GM21717 (cell line): ENCODE data around the gene TICRR.
A peak's percentile ranks its signal among the peaks of the same experiment; 100 is the strongest.
"Not testable (repeated sequence)": the region's sequence is repeated elsewhere in the genome, so short reads cannot be mapped to it uniquely, and the experiment has no call there.

Source experiments
- ATAC-seq: cut with Tn5 transposase; IDR thresholded peaks from one replicate; pipeline ENCODE4 v1.9.1; 2021; ENCODE audit warnings: mild to moderate bottlenecking, moderate library complexity; ENCODE audit not compliant: unreplicated experiment

The TICRR gene, protein sequence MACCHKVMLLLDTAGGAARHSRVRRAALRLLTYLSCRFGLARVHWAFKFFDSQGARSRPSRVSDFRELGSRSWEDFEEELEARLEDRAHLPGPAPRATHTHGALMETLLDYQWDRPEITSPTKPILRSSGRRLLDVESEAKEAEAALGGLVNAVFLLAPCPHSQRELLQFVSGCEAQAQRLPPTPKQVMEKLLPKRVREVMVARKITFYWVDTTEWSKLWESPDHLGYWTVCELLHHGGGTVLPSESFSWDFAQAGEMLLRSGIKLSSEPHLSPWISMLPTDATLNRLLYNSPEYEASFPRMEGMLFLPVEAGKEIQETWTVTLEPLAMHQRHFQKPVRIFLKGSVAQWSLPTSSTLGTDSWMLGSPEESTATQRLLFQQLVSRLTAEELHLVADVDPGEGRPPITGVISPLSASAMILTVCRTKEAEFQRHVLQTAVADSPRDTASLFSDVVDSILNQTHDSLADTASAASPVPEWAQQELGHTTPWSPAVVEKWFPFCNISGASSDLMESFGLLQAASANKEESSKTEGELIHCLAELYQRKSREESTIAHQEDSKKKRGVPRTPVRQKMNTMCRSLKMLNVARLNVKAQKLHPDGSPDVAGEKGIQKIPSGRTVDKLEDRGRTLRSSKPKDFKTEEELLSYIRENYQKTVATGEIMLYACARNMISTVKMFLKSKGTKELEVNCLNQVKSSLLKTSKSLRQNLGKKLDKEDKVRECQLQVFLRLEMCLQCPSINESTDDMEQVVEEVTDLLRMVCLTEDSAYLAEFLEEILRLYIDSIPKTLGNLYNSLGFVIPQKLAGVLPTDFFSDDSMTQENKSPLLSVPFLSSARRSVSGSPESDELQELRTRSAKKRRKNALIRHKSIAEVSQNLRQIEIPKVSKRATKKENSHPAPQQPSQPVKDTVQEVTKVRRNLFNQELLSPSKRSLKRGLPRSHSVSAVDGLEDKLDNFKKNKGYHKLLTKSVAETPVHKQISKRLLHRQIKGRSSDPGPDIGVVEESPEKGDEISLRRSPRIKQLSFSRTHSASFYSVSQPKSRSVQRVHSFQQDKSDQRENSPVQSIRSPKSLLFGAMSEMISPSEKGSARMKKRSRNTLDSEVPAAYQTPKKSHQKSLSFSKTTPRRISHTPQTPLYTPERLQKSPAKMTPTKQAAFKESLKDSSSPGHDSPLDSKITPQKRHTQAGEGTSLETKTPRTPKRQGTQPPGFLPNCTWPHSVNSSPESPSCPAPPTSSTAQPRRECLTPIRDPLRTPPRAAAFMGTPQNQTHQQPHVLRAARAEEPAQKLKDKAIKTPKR (N-terminal part only)

DNA sequence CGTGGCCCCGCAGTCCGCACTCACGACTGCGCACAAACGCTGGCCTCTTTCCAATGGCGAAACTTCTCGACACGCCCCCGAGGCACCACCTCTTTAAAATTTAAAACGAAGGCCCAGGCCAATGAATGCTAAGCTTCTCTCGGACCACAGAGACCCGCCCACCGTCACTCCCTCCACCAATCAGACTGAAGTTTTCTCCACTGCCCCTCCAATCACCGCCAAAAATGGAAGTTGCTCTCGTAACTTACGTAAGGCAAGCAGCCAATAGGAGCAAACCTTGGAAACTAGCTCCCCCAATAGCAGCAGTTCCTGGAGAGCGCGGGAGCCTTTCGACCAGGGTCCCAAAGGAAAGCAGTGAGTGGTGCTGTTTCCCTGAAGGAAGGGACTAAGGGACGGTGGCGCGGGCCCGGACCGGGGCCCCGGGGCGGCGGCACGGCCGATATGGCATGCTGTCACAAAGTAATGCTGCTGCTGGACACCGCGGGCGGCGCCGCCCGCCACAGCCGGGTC is at the start of gene TICRR:
TICRR (plus strand) TSS at position 324 of the 510 bp plus-strand sequence; CDS start at position 442, 118 bp downstream.
- ATAC-seq = peak; percentile 91

DNA sequence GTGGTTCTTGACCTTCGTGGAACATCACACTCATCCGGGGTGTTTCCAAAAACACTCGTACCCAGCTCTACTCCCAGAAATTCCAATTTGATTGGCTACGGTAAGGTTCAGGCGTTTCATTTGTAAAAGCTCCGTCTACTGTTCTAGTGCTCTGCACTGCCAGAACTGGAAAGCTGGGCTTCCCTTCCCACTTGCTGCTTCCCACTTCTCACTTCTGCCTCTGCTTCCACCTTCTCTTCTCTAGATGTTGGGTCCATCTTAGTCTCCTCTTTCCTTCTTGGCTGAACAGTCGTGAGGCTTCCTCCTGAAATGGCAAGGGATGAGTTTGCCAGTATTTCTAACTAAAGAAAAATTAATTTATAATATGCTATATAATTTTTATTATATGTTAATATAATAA is 49.1 kb upstream of the TICRR start:
- no peak for ATAC-seq

DNA sequence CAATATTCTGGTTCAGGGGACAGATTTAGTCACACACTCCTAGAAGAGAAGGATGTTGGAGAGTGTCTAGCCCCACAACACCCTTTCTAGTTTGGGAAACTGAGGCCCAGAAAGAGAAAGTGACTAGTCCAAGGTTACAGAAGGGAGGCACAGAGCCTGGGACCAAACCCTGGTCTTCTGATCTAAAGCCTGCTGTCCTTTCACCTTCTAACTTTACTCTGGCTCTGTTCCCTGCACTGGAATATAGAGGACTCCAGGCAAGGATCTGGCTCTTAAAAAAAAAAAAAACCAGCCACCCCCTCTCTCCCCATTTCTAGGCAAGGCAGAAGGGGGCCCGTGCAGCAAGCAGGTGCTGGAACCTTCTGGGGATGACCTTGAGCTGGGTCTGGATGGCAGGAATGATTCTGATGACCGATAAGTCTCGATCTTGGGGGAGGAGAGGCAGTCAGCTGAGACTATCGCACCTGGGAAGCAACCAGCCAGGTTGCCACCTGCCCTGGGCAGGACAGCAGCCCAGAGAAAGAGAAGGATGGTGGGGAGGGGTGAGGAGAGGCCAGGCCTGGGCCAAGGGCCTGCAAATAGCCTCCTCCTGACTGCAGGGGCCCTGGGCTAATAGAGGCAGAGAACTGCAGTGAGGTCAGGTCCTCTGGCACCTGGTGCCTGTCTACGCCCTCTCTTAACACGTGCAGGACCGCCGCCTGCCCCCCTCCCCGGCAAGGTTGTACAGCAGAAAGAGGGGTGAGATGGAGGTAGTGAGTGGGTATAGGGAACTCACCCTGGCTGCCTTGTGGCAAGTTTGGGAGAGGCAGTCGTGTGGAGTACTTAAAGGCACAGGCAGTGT is 48.4 kb upstream of the TICRR start:
- no peak for ATAC-seq

DNA sequence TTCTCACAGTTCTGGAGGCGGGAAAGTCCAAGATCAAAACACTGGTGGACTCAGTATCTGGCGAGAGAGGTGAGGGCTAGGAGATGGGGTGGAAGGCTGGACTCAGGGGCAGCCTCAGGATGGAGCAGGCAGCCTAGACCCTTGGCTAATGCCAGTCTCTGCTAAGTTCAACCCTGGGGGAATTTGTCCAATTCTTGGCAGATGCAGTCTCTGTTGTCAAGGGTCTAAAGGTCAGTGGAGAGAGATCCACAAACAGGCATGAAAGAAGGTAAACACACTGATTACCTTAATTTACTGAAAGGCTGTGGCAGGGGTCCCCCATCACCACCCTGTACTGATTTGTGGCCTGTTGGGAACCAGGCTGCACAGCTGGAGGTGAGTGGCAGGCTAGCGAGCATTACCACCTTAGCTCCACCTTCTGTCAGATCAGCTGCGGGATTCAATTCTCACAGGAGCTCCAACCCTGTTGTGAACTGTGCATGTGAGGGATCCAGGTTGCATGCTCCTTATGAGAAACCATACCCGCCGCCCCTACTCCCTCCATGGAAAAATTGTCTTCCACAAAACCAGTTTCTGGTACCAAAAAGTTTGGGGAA is 46.4 kb upstream of the TICRR start:
- no peak for ATAC-seq

DNA sequence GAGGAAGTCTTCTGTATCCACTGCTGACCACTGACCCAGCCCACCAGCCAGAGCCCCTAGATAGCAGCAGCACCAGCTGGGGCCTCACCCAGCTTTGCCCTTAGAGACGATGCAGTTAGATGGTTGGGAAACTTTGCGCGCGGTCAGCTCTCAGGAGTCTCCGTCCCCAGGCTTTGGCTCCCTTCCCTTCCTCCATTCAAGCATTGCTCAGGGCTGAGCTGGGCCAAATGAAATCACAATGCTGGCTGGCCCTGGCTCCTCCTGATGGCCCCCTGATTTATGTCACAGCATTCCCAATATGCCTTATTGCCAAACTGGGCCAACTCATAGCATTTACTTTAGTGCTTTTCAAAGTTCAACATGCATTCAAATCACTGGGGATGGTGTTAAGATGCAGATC is 44.3 kb upstream of the TICRR start:
- no peak for ATAC-seq

DNA sequence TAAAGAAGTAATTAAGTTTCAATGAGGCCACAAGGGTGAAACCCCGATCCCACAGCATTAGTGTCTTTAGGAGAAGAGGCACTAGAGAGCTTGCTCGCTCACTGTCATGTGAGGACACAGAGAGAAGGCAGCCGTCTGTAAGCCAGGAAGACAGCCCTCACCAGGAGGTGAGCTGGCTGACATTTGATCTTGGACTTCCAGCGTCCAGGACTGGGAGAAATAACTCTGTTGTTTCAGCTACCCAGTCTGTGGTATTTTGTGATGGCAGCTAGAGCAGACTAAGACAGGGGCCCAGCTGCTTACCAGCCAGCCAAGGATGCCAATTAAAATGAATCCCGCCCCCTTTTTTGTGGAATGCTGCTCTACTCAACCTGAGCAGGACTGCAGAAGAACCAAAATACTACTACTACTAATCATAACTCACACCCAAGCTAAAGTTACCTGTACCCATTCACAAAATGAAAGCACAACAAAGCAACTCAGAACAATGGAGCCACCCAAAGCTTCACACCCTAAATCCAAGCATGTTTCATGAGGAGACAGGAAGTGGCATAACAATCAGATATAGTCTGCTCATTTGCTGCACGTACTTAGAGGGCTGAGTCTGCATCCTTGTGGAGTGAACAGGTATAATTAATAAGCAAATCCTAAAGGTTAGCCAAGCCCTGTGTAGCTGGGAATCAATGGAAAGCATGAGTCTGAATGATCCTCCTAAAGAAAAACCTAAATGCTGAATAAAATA is 43.3 kb upstream of the TICRR start:
- no peak for ATAC-seq

DNA sequence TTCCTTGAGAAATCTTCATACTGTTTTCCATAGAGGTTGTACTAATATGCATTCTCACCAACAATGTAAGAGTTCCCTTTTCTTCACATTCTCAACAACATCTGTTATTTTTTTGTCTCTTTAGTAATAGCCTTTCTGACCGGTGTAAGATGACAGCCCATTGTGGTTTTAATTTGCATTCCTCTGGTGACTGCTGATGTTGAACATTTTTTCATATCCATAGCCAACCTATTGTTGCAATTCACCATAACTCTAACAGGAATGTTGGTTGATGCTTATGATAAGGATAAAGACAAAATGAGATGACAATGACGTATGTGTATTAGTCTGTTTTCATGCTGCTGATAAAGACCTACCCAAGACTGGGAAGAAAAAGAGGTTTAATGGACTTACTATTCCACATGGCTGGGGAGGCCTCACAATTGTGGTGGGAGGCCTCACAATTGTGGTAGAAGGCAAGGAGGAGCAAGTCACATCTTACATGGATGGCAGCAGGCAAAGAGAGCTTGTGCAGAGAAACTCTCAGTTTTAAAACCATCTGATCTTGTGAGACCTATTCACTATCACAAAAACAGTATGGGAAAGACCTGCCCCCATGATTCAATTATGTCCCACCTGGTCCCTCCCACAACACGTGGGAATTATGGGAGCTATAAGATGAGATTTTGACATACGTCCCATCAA is 41.3 kb upstream of the TICRR start:
- ATAC-seq = no peak

DNA sequence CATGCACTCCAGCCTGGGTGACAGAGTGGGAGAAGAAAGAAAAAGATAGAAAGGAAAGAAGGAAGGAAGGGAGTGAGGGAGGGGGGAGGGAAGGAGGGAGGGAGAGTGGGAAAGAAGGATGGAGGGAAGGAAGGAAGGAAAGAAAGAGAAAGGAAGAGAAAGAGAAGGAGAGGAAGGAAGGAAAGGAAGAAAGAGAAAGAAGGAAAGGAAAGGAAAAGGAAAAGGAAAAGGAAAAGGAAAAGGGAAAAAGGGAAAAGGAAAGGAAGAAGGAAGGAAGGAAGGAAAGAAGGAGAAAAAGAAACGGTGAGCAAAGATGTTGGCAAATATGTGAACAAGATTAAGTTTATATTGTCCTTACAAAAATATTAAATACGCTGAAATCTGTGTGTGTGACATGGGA is 36.2 kb upstream of the TICRR start:
- no peak for ATAC-seq

DNA sequence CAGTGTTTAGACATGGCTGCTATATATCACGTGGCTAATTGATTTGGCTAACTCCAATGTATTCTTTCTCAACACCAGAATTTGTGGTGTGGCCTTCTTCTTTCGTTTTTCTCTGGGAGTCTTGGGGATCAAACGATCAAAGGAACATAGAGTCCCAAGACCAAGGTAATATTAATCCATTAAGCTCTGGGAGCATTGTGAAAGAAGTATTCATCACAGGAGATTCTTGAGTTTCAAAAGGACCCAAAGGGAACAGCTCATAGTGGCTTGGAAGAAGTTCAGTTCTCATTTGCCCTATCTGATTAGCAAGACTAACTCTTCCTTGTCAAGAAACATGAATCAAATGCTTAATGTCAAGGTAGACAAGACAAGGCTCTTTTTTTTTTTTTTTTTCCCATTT is 32.9 kb upstream of the TICRR start:
- no peak for ATAC-seq

DNA sequence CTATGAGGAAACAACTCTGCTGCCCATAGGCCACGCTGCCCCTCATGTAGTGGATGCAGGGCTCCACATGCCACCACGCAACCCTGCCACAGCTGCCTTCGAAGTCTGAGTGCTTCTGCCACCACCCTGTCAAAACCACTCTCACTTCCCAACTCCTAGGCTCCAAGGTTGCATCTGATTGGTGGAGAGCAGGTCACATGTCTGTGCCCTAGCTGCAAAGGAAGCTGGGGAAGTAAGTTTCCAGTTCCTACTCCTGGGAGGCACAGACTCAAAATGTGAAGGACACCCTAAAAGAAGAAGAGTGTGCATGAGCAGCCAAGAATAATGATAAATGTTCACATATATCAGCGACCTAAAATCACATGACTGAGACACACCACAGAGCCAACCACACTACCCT is 31.9 kb upstream of the TICRR start:
- no peak for ATAC-seq

DNA sequence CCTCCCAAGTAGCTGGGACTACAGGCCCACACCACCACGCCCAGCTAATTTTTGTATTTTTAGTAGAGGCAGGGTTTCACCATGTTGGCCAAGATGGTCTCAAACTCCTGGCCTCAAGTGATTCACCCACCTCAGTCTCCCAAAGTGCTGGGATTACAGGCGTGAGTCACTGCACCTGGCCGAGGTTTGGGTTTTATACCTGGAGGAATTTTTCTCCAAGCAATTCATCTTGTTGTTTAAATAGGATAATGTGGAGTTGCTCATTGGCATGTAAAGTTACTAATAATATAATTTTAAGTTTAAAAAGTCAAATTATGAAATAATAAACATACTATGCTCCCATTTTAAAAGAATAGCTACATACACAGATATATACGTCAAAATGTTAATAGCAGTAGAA is 26.1 kb upstream of the TICRR start:
- not testable (repeated sequence) for ATAC-seq

DNA sequence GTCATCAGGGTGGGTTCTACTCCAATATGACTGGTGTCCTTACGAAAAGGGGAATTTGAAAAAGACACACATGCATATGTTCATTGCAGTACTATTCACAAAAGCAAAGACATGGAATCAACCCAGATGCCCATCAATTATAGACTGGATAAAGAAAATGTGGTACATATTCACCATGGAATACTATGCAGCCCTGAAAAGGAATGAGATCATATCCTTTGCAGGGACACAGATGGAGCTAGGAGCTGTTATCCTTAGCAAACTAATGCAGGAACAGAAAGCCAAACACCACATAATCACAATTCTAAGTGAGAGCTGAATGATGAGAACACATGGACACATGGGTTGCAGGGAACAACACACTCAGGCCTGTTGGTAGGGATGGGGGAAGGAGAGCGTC is 24.8 kb upstream of the TICRR start:
- ATAC-seq = no peak

DNA sequence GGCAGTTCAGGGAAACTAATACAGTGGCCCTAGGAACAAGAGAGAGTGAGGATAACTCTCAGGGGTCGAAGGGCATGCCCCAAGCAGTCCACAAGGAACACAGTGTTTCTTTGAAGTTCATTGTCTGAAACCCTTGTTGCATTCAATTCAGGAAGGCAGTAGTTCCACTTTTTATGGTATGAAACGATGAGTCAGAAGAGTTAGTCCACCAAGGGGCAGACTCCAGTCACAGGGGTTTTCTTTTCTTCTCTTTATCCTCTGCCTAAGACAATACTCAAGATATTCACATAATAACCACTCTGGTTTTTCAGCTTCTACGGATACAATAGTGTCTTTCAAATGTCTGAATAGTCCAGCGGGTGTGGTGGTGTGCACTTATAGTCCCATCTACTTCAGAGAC is 23.7 kb upstream of the TICRR start:
- peak; percentile 75 for ATAC-seq

DNA sequence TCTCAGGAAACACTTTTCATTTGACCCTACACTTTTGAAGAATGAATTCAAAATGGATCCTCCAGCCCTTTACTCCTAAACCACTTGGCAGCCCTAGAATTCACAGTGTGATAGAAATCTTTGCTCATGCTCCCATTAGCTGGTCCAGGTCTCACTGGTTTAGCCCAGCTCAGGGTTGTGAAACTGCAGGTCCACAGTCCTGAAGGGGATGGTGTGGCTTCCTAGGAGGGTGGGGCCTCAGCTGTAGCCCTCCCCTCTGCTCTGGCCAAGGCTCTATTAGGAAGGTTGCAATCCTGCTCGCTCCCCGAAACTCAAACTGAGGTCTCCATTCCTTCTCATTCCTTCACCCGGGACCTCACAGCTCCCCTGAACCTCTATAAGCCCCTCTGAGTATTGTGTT is 21.6 kb upstream of the TICRR start:
- no peak for ATAC-seq

DNA sequence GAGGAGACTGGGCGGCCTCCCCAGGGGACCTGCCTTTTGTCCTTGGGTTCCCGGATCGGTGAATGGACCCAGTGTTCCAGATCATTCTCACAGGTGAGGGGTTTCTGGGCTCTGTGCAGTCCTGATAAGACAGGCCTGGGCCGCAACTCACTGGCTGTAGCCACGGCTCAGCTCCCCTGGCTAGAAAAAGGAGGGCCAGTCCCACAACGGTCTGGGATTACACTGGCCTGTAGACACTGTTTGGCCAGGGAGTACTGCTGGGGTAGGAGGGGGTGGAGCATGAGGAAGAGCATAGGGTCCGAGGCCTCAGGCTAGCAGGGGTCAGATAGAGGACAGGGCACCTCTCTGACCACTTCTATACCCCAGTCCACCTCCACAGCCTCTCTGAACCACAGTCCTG is 21.0 kb upstream of the TICRR start:
- no peak for ATAC-seq

DNA sequence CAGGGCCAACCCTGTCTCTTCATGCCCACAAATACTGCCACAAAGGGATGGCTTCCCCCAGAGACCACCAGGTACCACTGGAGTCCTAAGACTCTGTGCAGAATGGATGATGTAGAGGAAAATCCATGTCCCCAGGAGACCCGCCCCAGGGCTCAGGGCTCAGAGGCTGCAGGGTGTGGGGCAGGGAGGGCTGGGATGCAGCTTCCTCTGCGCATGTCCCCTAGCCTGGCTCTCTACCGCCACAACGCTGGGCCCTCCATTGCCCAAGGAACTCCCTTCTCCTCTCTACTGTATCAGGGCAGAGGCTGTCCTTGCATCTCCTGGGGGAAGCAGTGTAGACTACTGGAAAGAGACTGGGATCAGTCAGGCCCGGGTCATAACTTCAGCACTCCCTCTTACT is 19.5 kb upstream of the TICRR start:
- no peak for ATAC-seq

DNA sequence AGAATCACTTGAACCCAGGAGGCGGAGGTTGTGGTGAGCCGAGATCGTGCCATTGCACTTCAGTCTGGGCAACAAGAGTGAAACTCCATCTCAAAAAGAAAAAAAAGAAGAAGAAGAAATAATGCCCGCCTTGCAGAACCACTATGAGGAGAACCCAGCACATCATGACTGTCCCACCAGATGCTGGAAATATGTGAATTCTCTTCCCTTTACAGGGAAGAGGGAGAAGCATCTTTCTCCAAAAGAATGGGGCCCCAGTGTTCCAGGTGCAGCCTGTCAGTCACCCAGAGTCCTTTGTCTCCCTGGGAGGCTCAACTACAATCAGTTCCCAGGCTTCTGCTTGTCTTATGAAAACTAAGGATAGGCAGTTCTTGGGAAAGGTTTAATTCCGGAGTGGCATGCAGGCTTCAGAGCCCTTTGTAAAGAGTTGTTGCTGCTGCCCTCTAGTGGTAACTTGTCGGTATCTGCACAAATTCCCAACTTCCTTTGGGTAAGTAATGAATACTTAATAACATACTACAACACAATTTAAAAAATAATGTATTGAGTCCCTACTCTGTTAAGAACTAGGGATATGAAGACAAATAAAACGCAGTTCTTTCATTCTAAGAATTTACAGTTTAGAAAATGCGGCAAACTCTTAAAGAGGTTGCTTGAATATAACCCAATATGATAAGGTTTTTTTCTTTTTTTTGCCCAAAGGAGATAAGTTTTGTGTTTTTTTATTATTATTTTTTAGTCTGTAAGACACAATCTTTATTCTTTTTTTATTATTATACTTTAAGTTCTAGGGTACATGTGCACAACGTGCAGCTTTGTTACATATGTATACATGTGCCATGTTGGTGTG is 18.6 kb upstream of the TICRR start:
- no peak for ATAC-seq
